Osteocyte (in vitro differentiated cells): ENCODE measurements around the gene ANXA4. TPM values are rescaled to one million over a fixed set of nuclear protein-coding genes. Genes with fewer than 3 reads are reported as not detected.

ENCODE experiments used
- DNase-seq: peaks from one replicate; pipeline ENCODE4 v3.0.0; 2021; ENCODE audit warnings: mixed read lengths; ENCODE audit not compliant: unreplicated experiment; ENCODE audit errors: extremely low spot score
- H3K27ac Mint-ChIP-seq: one replicate; pipeline ENCODE4 v1.8.0; 2021; ENCODE audit warnings: mild to moderate bottlenecking, mixed read lengths; ENCODE audit not compliant: unreplicated experiment
- H3K27me3 Mint-ChIP-seq: one replicate; pipeline ENCODE4 v1.8.0; 2021; ENCODE audit warnings: mixed read lengths; ENCODE audit not compliant: unreplicated experiment
- H3K36me3 Mint-ChIP-seq: one replicate; pipeline ENCODE4 v1.8.0; 2021; ENCODE audit warnings: mixed read lengths; ENCODE audit not compliant: unreplicated experiment
- H3K4me1 Mint-ChIP-seq: one replicate; pipeline ENCODE4 v1.8.0; 2021; ENCODE audit warnings: mixed read lengths; ENCODE audit not compliant: unreplicated experiment
- H3K4me3 Mint-ChIP-seq: one replicate; pipeline ENCODE4 v1.8.0; 2021; ENCODE audit warnings: mild to moderate bottlenecking, moderate library complexity, mixed read lengths; ENCODE audit not compliant: unreplicated experiment
- H3K9me3 Mint-ChIP-seq: one replicate; pipeline ENCODE4 v1.8.0; 2021; ENCODE audit warnings: mixed read lengths; ENCODE audit not compliant: unreplicated experiment
- total RNA-seq: library from RNA; stranded (reverse); gene quantifications from 2 replicates; pipeline ENCODE4 v1.2.1, GENCODE V29; 2021
- TF ChIP-seq, protein P1 (sequence below): fragments of 200-600 bp; sonication (generic); IDR thresholded peaks from 2 replicates; pipeline ENCODE4 v1.5.0; 2021; ENCODE audit warnings: antibody characterized with exemption, mild to moderate bottlenecking, moderate library complexity

Gene ANXA4
- total RNA-seq, 1 donor from 2014 or later: 76.6 TPM

DNA sequence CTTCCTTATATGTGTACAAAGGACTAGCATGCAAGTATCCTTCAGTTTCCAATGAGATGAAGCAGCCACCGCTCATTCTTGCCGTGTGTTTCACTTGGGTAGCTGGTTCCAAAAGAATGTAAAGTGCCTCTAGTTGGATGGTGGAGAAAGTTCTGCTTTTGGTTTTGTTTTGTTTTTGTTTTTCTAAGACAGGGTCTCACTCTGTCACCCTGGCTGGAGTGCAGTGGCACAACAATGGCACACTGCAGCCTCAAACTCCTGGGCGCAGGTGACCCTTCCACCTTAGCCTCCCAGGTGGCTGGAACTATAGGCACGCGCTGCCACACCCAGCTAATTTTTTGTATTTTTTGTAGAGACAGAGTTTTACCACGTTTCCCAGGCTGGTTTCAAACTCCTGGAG lies 8.3 kb downstream of the ANXA4 start:
- no peaks in the 10 kb centered on the region for H3K9me3 Mint-ChIP-seq
- H3K27me3 Mint-ChIP-seq: no peaks in the 10 kb centered on the region
- H3K4me1 Mint-ChIP-seq: peaks cover 30% of the 10 kb centered on the region
- H3K27ac Mint-ChIP-seq: no peak overlapping the region
- H3K4me3 Mint-ChIP-seq: no peak overlapping the region
- TF ChIP-seq, protein P1, sequence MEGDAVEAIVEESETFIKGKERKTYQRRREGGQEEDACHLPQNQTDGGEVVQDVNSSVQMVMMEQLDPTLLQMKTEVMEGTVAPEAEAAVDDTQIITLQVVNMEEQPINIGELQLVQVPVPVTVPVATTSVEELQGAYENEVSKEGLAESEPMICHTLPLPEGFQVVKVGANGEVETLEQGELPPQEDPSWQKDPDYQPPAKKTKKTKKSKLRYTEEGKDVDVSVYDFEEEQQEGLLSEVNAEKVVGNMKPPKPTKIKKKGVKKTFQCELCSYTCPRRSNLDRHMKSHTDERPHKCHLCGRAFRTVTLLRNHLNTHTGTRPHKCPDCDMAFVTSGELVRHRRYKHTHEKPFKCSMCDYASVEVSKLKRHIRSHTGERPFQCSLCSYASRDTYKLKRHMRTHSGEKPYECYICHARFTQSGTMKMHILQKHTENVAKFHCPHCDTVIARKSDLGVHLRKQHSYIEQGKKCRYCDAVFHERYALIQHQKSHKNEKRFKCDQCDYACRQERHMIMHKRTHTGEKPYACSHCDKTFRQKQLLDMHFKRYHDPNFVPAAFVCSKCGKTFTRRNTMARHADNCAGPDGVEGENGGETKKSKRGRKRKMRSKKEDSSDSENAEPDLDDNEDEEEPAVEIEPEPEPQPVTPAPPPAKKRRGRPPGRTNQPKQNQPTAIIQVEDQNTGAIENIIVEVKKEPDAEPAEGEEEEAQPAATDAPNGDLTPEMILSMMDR: no peak
- no peak for DNase-seq
- H3K36me3 Mint-ChIP-seq: peaks cover 13% of the 10 kb centered on the region

DNA sequence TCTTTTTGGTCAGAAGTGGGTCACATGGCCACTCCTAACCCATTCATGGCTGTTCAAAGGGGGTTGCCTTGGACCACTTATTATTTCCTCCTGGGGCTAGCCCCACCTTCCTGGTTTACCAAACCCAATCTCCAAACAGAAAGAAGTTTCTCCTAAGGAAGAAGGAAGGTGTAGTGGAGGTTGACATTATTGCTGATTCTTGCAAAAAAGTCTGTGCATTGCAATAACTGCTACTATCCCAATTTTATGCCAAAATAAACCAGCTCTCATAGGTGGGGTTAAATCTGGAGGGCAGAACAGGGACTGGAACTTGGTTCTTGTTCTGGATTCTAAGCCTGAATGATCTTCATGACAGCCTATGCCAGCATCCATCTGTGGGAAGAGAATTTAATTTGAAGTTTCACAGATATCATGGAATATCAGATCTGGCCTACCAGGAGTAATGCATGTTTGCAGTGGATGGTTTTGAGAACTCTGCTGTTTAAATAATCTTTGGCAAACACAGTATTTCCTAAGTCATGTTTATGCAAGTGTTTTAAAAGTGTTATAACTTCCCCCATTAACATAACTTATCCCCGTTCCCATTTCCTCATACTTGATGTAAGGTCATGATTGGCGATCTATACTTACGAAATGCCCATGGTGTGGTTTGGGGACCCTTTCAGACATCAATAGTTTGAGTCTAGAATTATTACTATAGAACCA lies 11.9 kb downstream of the ANXA4 start:
- no peaks in the 10 kb centered on the region for H3K27me3 Mint-ChIP-seq
- no peak overlapping the region for H3K4me3 Mint-ChIP-seq
- H3K9me3 Mint-ChIP-seq: no peaks in the 10 kb centered on the region
- DNase-seq: no peak
- H3K27ac Mint-ChIP-seq: peak overlapping the region; percentile 41
- H3K4me1 Mint-ChIP-seq: peaks cover 40% of the 10 kb centered on the region
- peaks cover 3% of the 10 kb centered on the region for H3K36me3 Mint-ChIP-seq
- TF ChIP-seq, protein P1: no peak

DNA sequence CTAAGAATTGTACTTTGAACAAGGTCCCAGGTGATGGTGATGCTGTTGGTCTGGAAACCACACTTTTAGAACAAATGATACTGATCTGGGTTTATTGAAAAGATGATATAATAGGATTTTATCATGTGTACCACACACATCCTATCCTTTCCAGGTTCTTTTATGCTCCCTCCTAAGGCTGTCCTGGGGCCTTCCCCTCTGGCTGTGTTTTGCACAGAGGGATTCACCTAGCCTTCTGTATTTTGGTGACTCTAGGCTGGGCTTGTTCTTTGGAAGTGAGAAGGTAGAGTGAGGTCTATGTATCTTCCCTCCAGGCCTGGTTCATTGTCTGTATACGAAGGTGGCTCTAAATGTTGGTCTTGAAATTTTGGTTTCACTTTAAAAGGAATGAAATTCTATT lies 12.7 kb downstream of the ANXA4 start:
- no peaks in the 10 kb centered on the region for H3K36me3 Mint-ChIP-seq
- H3K4me1 Mint-ChIP-seq: peaks cover 37% of the 10 kb centered on the region
- peak overlapping the region; percentile 16 for H3K4me3 Mint-ChIP-seq
- no peak for DNase-seq
- no peaks in the 10 kb centered on the region for H3K27me3 Mint-ChIP-seq
- TF ChIP-seq, protein P1: no peak
- no peaks in the 10 kb centered on the region for H3K9me3 Mint-ChIP-seq
- peak overlapping the region; percentile 77 for H3K27ac Mint-ChIP-seq

DNA sequence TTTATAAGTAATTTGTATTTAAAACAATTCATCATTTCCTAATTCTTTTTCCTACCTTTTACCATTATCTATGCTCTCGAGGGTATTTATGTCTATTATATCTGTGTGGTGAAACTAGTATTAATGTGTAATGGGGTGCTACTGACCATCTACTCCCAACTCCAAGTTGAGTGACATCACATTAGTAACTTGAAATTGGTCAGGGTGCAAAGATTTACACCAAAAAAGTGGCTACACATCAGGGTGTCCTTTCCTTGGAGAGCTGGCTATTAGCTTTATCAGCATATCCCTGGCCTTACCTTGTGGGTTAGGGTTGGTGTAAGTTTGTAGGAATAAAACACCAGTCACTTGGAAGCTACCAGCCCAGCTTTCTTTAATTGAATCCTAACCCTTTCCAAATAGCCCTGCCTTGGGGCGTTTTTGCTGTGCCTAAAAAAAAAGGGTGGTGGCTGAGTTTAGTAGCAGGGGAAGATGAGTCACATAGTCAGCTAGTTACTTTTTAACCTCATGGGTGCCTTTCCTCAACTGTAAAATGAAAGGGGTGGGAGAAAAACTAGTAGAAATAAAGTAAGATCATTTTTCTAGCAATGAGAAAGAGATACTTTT lies 14.0 kb downstream of the ANXA4 start:
- no peaks in the 10 kb centered on the region for H3K27me3 Mint-ChIP-seq
- H3K9me3 Mint-ChIP-seq: no peaks in the 10 kb centered on the region
- DNase-seq: peak; percentile 85
- peaks cover 2% of the 10 kb centered on the region for H3K36me3 Mint-ChIP-seq
- TF ChIP-seq, protein P1: no peak
- H3K27ac Mint-ChIP-seq: peak overlapping the region; percentile 81
- peak overlapping the region; percentile 22 for H3K4me3 Mint-ChIP-seq
- H3K4me1 Mint-ChIP-seq: peaks cover 31% of the 10 kb centered on the region

- no peak for DNase-seq
- TF ChIP-seq, protein P1: no peak
- H3K4me1 Mint-ChIP-seq: peaks cover 13% of the 10 kb centered on the region
- H3K27ac Mint-ChIP-seq: no peak overlapping the region
- no peaks in the 10 kb centered on the region for H3K9me3 Mint-ChIP-seq
- no peaks in the 10 kb centered on the region for H3K27me3 Mint-ChIP-seq
- H3K4me3 Mint-ChIP-seq: no peak overlapping the region
- H3K36me3 Mint-ChIP-seq: peaks cover 9% of the 10 kb centered on the region
Observed at GRCh38 chr2:69762025-69762424, 20.1 kb downstream of the ANXA4 start.
